DND-41 (cell line): ENCODE results near the gene SDCCAG8.

Source experiments
- CTCF ChIP-seq: IDR thresholded peaks from 2 replicates; pipeline ENCODE4 v1.5.1; 2012; ENCODE audit warnings: borderline replicate concordance, low read length, moderate library complexity, mild to moderate bottlenecking; ENCODE audit not compliant: poor library complexity, severe bottlenecking; ENCODE audit errors: extremely low read depth
- EZH2 ChIP-seq: IDR thresholded peaks from 3 replicates; pipeline ENCODE4 v1.6.1; 2012; ENCODE audit warnings: borderline replicate concordance, low read depth, mild to moderate bottlenecking, moderate library complexity, low read length, inconsistent platforms; ENCODE audit not compliant: severe bottlenecking

- TF ChIP-seq CTCF (no peak), EZH2 (no peak)
Observed at GRCh38 chr1:243236604-243237252, 19.1 kb upstream of the SDCCAG8 start.
